ENCODE measurements around the gene KCNE3. TPM values are rescaled to one million over a fixed set of nuclear protein-coding genes. Genes with fewer than 3 reads are reported as not detected.

Gene KCNE3
- total and polyA plus RNA-seq, 2 experiments from 2014 or later: 2.3 to 10.6 TPM

GRCh38 chr11:74425100-74425499 lies 42.2 kb downstream of the KCNE3 start:
- no peaks in the 10 kb centered on the region for H3K36me3 Mint-ChIP-seq (ENCODE audit: low read depth)

More at GRCh38 chr11:74425100-74425499, 42.2 kb downstream of the KCNE3 start:
- H3K27me3 Mint-ChIP-seq (ENCODE audit: insufficient read depth, low read depth, poor library complexity): no peaks in the 10 kb centered on the region
- ATAC-seq (no peak), DNase-seq (ENCODE audit: low spot score) (no peak)
- Histone ChIP-seq H3K27me3 (ENCODE audit: insufficient read depth) (no peaks in the 10 kb centered on the region), H3K27ac (ENCODE audit: low read depth) (no peak overlapping the region), H3K4me2 (no peak overlapping the region), H3K79me2 (replicated peaks; ENCODE audit: insufficient read depth) (no peaks in the 10 kb centered on the region), H3F3A (replicated peaks; ENCODE audit: low read depth) (no peaks in the 10 kb centered on the region), H3K4me1 (ENCODE audit: insufficient read depth) (no peaks in the 10 kb centered on the region), H2AFZ (no peak overlapping the region), H3K36me3 (ENCODE audit: insufficient read depth) (no peaks in the 10 kb centered on the region), H3K4me3 (no peak overlapping the region), H4K20me1 (replicated peaks; ENCODE audit: insufficient read depth) (no peaks in the 10 kb centered on the region; the same call in 1 of the 2 replicates), H3K9me2 (ENCODE audit: insufficient read depth) (no peaks in the 10 kb centered on the region)
- H3K4me1 Mint-ChIP-seq: no peaks in the 10 kb centered on the region
- H3K9me3 Mint-ChIP-seq: peaks cover 6% of the 10 kb centered on the region; the same call in 1 of the 3 replicates
- H3K27ac Mint-ChIP-seq: no peak overlapping the region
- H3K4me3 Mint-ChIP-seq: no peak overlapping the region
- TF ChIP-seq CREB1 (CRISPR knock-in tag; IDR thresholded peaks at IDR 0.05; ENCODE audit: low read depth) (no peak), ZNF462 (CRISPR knock-in tag; IDR thresholded peaks at IDR 0.05) (no peak), EZH2phosphoT487 (IDR thresholded peaks at IDR 0.05; ENCODE audit: unreplicated experiment) (no peak), POLR2AphosphoS5 (IDR thresholded peaks at IDR 0.05; ENCODE audit: low read depth) (no peak), CTCF (conservative IDR thresholded peaks at IDR 0.05; ENCODE audit: low read depth in 2 of 2) (no peak), ETS1 (IDR thresholded peaks at IDR 0.05) (no peak), ZNF331 (CRISPR knock-in tag; IDR thresholded peaks at IDR 0.05; ENCODE audit: low read depth) (no peak), EZH2 (IDR thresholded peaks at IDR 0.05; ENCODE audit: low read depth, unreplicated experiment) (no peak), NANOG (IDR thresholded peaks at IDR 0.05; ENCODE audit: borderline replicate concordance) (no peak), JUNB (IDR thresholded peaks at IDR 0.05; ENCODE audit: unreplicated experiment) (no peak), ZNF114 (CRISPR knock-in tag; IDR thresholded peaks at IDR 0.05) (no peak), STAT1 (IDR thresholded peaks at IDR 0.05; ENCODE audit: unreplicated experiment) (no peak)
- TF ChIP-seq, protein P1, sequence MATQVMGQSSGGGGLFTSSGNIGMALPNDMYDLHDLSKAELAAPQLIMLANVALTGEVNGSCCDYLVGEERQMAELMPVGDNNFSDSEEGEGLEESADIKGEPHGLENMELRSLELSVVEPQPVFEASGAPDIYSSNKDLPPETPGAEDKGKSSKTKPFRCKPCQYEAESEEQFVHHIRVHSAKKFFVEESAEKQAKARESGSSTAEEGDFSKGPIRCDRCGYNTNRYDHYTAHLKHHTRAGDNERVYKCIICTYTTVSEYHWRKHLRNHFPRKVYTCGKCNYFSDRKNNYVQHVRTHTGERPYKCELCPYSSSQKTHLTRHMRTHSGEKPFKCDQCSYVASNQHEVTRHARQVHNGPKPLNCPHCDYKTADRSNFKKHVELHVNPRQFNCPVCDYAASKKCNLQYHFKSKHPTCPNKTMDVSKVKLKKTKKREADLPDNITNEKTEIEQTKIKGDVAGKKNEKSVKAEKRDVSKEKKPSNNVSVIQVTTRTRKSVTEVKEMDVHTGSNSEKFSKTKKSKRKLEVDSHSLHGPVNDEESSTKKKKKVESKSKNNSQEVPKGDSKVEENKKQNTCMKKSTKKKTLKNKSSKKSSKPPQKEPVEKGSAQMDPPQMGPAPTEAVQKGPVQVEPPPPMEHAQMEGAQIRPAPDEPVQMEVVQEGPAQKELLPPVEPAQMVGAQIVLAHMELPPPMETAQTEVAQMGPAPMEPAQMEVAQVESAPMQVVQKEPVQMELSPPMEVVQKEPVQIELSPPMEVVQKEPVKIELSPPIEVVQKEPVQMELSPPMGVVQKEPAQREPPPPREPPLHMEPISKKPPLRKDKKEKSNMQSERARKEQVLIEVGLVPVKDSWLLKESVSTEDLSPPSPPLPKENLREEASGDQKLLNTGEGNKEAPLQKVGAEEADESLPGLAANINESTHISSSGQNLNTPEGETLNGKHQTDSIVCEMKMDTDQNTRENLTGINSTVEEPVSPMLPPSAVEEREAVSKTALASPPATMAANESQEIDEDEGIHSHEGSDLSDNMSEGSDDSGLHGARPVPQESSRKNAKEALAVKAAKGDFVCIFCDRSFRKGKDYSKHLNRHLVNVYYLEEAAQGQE (IDR thresholded peaks at IDR 0.05; ENCODE audit: unreplicated experiment): no peak
